GM12875 (cell line): ENCODE measurements around the gene MEOX1.

Source experiments
- H3K4me3 ChIP-seq: one replicate; pipeline ENCODE4 v1.5.1; 2011; ENCODE audit warnings: low read depth, low read length, control low read depth
- TF ChIP-seq, protein P1 (sequence below): IDR thresholded peaks from 2 replicates; pipeline ENCODE4 v1.5.1; 2011; ENCODE audit warnings: low read depth, mild to moderate bottlenecking, control low read depth, inconsistent platforms, low read length, moderate library complexity, borderline replicate concordance; ENCODE audit not compliant: insufficient read depth

MEOX1 gene

DNA sequence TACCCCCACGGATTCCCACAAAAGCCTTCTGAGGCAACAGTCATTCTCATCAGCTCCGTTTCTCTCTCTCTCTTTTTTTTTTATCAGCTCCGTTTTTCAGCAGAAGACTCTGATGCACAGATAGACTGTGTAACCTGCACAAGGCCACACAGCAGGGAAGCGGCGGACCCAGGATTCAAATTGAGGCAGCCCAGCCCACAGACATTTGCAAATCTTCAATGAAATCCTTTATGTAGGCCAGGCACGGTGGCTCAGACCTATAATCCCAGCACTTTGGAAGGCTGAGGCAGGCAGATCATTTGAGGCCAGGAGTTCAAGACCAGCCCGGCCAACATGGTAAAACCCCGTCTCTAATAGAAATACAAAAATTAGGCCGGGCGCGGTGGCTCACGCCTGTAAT lies 2.4 kb upstream of the MEOX1 start:
- H3K4me3 ChIP-seq: no peak overlapping the region
- TF ChIP-seq, protein P1, sequence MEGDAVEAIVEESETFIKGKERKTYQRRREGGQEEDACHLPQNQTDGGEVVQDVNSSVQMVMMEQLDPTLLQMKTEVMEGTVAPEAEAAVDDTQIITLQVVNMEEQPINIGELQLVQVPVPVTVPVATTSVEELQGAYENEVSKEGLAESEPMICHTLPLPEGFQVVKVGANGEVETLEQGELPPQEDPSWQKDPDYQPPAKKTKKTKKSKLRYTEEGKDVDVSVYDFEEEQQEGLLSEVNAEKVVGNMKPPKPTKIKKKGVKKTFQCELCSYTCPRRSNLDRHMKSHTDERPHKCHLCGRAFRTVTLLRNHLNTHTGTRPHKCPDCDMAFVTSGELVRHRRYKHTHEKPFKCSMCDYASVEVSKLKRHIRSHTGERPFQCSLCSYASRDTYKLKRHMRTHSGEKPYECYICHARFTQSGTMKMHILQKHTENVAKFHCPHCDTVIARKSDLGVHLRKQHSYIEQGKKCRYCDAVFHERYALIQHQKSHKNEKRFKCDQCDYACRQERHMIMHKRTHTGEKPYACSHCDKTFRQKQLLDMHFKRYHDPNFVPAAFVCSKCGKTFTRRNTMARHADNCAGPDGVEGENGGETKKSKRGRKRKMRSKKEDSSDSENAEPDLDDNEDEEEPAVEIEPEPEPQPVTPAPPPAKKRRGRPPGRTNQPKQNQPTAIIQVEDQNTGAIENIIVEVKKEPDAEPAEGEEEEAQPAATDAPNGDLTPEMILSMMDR: no peak

DNA sequence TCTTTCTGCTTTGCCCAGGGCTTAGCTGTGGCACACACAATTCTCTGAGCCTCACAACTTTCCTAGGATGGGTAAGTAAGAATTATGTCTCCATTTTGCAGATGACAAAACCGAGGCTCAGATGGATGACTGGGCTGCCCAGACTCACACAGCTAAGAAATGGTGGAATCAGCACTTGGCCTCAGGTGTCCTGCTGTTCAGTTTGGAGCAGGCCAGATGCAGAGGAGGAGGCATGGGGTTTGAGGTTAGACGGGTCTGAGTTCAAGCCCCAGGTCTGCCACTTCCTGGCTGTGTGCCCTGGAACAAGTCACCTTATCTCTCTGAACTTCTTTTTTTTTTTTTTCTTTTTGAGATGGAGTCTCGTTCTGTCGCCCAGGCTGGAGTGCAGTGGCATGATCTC lies 1.7 kb upstream of the MEOX1 start:
- TF ChIP-seq, protein P1: no peak
- no peak overlapping the region for H3K4me3 ChIP-seq

DNA sequence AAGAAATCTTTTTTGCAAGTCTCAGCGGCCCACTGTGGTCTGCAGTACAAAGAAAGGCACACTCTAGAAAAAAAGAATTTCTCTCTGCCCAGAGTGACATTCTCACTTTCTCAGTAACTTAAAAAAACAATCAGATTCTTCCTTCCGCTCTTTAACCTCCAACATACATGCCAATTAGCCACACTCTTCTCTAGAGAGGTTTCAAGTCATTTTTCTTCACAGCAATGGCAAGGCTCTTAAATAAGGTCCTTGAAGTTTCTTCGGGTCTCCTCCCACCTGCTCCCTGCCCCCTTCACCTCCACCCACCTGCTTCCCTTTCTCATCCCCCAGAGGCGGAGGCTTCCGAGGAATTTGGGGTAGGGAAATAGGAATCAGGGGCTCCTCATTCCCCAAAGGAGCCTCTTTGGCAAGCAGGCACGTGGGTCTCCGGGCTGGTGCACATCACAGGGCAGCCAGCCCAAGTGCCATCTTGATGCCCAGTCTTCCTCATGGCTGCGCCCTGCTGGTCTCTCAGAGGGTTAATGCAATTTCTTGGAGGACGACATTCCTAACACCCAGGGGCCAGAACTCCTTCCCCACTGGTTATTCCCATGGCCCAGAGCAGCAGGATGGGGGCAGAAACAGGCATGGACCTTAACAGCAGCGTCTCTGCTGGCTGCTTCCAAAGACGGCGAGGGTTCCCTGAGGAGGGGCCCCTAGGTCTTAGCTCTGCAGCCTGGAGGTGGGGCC lies 855 bp upstream of the MEOX1 start:
- H3K4me3 ChIP-seq: no peak overlapping the region
- TF ChIP-seq, protein P1: no peak

DNA sequence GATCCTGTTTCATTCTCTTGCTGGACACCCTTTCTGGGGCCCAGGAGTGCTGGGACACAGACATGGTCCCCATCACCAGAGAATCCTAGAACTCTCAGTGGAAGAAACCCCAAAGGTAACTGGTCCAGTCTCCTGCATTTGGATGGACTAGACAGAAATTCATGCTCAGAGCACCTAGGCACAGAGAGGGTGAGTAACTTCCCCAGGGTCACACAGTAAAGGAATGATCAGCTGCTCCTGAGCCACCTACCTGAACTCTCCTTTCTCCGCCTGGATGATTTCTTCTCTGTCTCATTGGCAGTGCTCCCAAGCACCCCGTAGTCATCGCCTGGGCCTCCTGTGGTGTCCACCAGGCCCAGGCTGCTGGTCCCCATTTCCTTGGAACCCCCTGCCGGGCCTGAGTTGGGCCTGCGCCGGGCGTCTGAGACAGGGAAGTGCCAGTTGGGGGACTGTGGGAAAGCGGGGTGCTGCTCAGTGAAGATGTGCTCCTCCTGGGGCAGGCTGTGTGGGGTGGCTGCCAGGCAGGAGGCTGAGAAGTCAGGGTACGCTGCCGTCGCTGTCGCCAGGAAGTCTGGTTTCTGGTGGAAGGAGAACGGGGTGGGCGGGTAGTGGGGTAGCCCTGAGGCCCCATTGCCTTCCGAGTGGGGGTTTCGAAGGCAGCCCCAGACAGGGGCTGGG lies 767 bp downstream of the MEOX1 start:
- H3K4me3 ChIP-seq: no peak overlapping the region
- TF ChIP-seq, protein P1: no peak

DNA sequence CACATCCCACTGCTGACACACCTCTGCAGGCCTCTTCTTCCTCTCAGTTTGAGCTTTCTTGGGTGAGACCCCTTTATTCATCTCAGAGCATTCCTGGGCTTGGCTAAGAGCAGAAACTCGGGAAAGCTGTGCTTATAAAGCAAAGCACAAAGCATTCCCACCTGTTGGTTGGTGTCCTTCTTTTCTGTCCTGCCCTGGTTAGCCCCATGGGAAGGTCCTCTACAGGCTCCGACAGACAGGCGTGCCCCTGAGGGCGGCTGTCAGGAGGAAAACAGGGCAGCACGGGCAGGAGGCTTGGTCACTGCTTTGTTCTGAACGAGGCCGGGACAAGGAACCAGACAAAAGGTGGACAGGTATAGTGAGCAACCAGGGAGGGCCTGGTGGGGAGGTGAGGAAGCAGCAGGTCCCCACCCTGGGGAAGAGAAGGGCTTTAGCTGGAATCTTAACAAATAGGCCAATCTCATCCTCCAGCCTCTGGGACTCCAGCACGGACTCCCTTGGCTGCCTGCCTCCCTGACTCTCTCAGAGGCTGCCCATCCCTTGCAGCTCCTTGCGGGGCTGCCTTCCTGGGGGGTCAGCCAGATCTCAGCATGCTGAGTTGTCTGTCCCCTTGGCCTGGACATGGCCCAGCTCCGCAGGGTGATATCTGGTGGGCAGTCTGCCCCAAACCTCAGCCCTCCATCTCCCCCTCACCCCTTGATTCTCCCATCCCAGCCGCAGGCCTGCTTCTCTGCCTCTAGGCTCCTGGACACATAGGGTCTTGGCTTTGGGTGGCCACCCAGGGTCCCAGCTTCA lies 1.7 kb downstream of the MEOX1 start:
- no peak overlapping the region for H3K4me3 ChIP-seq
- TF ChIP-seq, protein P1: no peak

DNA sequence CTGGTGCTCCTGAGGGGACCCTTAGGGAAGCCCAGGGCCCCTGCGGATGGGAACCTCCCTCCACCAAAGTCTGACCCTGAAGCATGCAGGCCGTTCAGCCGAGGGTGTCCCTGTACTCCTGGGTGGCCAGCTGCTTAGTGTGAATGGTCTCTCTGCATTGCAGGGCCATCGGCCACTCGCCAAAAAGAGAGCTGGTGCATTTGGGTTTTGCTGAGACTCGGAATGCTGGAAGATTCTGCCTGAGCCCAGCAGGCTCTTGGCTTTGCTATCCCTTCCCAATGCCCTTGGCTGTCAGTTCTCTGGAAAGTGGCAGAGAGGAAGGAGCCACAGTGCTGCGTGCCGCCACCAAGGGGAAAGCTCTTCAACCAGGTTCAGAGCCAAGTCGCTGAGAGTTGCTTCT lies 2.8 kb downstream of the MEOX1 start:
- TF ChIP-seq, protein P1: no peak
- H3K4me3 ChIP-seq: no peak overlapping the region
